SK-N-SH treated with all-trans-retinoic acid at 6 μM for 48 hours (cell line): ENCODE measurements around the gene LYVE1.

Experiments used
- ARNTL ChIP-seq: fragments of 450-650 bp; formaldehyde crosslinking; IDR thresholded peaks from 2 replicates; pipeline ENCODE4 v1.5.0; 2020; ENCODE audit warnings: low read depth, mild to moderate bottlenecking, moderate library complexity, borderline replicate concordance
- BACH2 ChIP-seq: fragments of 250-450 bp; sonication (Bioruptor Pico); IDR thresholded peaks from 2 replicates; pipeline ENCODE4 v1.9.0; 2021; ENCODE audit warnings: mild to moderate bottlenecking, borderline replicate concordance
- CREB5 ChIP-seq: fragments of 250-450 bp; sonication (Bioruptor Pico); IDR thresholded peaks from 2 replicates; pipeline ENCODE4 v1.5.1; 2020; ENCODE audit warnings: low read depth, mild to moderate bottlenecking, moderate library complexity
- GLIS3 ChIP-seq: fragments of 250-450 bp; sonication (Bioruptor Pico); IDR thresholded peaks from 2 replicates; pipeline ENCODE4 v1.5.0; 2020; ENCODE audit warnings: mild to moderate bottlenecking, moderate library complexity
- ISL1 ChIP-seq: fragments of 250-450 bp; sonication (Bioruptor Pico); IDR thresholded peaks from 2 replicates; pipeline ENCODE4 v2.1.2; 2022; ENCODE audit warnings: mild to moderate bottlenecking, moderate library complexity
- OSR1 ChIP-seq: fragments of 250-450 bp; sonication (Bioruptor Pico); IDR thresholded peaks from 2 replicates; pipeline ENCODE4 v1.8.0; 2022; ENCODE audit warnings: moderate library complexity, mild to moderate bottlenecking, inconsistent platforms
- PATZ1 ChIP-seq: fragments of 250-450 bp; sonication (Bioruptor Pico); IDR thresholded peaks from 2 replicates; pipeline ENCODE4 v1.8.0; 2020; ENCODE audit warnings: mild to moderate bottlenecking, moderate library complexity, borderline replicate concordance
- PPARA ChIP-seq: fragments of 250-450 bp; sonication (Bioruptor Pico); IDR thresholded peaks from 2 replicates; pipeline ENCODE4 v1.5.0; 2020; ENCODE audit warnings: mild to moderate bottlenecking, borderline replicate concordance
- RARB ChIP-seq: fragments of 250-450 bp; sonication (Bioruptor Pico); IDR thresholded peaks from 2 replicates; pipeline ENCODE4 v1.8.0; 2021; ENCODE audit warnings: mild to moderate bottlenecking, moderate library complexity
- TCF4 ChIP-seq: fragments of 250-450 bp; sonication (Bioruptor Pico); IDR thresholded peaks from 2 replicates; pipeline ENCODE4 v1.8.0; 2021; ENCODE audit warnings: mild to moderate bottlenecking, moderate library complexity, borderline replicate concordance
- ZFP3 ChIP-seq: fragments of 250-450 bp; sonication (Bioruptor Pico); IDR thresholded peaks from 2 replicates; pipeline ENCODE4 v1.5.0; 2020; ENCODE audit warnings: mild to moderate bottlenecking, moderate library complexity
- ZFP30 ChIP-seq: fragments of 450-650 bp; formaldehyde crosslinking; IDR thresholded peaks from 2 replicates; pipeline ENCODE4 v1.5.0; 2022; ENCODE audit warnings: mild to moderate bottlenecking, moderate library complexity
- ZNF70 ChIP-seq: fragments of 450-650 bp; formaldehyde crosslinking; IDR thresholded peaks from 2 replicates; pipeline ENCODE4 v1.5.0; 2020; ENCODE audit warnings: mild to moderate bottlenecking, moderate library complexity
- ZNF8 ChIP-seq: fragments of 450-650 bp; formaldehyde crosslinking; IDR thresholded peaks from 2 replicates; pipeline ENCODE4 v1.5.0; 2020; ENCODE audit warnings: mild to moderate bottlenecking, moderate library complexity

GRCh38 chr11:10522276-10522675, 46.2 kb downstream of the LYVE1 start:
- TF ChIP-seq GLIS3 (CRISPR knock-in tag), result no peak
- no peak for TF ChIP-seq ZFP30 (CRISPR knock-in tag)
- no peak for TF ChIP-seq ARNTL (CRISPR knock-in tag)
- no peak for TF ChIP-seq ZNF70 (CRISPR knock-in tag)
- no peak for TF ChIP-seq PATZ1 (CRISPR knock-in tag)
- no peak for TF ChIP-seq CREB5 (CRISPR knock-in tag)
- TF ChIP-seq ZFP3 (CRISPR knock-in tag), result no peak
- TF ChIP-seq OSR1 (CRISPR knock-in tag), result no peak
- TF ChIP-seq BACH2, result no peak
- no peak for TF ChIP-seq ISL1
- TF ChIP-seq TCF4 (CRISPR knock-in tag), result no peak
- no peak for TF ChIP-seq ZNF8 (CRISPR knock-in tag)
- TF ChIP-seq RARB (CRISPR knock-in tag), result no peak
- no peak for TF ChIP-seq PPARA (CRISPR knock-in tag)
